Aorta (tissue), 5 donors: Measurements from ENCODE around the gene EPN2. TPM values are rescaled to one million over a fixed set of nuclear protein-coding genes. Genes with fewer than 3 reads are reported as not detected.

Experiments
- ATAC-seq: fragments of 200-7000 bp; cut with Tn5 transposase; one replicate; pipeline ENCODE4 v1.9.1; 2022; ENCODE audit warnings: moderate library complexity; ENCODE audit not compliant: low FRiP score
- DNase-seq, 2 donors: peaks; one replicate each; pipeline ENCODE4 v3.0.0-alpha.2; 2020
- H3K27ac ChIP-seq, 2 donors: one replicate each; pipeline ENCODE4 v1.5.1; 2013; ENCODE audit warnings: low read length in 2 of 2, mild to moderate bottlenecking in 2 of 2, moderate library complexity in 2 of 2, control low read depth in 1 of 2, inconsistent platforms in 1 of 2, low read depth in 1 of 2
- H3K27me3 ChIP-seq, 2 donors: one replicate each; pipeline ENCODE4 v1.6.1; 2013; ENCODE audit warnings: control low read depth in 1 of 2, low read length in 1 of 2, mild to moderate bottlenecking in 1 of 2, moderate library complexity in 1 of 2; ENCODE audit not compliant: insufficient read depth in 2 of 2, control insufficient read depth in 1 of 2
- H3K36me3 ChIP-seq, 2 donors: one replicate each; pipeline ENCODE4 v1.6.1; 2013; ENCODE audit warnings: control low read depth in 1 of 2, low read length in 1 of 2, mild to moderate bottlenecking in 1 of 2; ENCODE audit not compliant: insufficient read depth in 2 of 2, control insufficient read depth in 1 of 2
- H3K4me1 ChIP-seq, 2 donors: one replicate each; pipeline ENCODE4 v1.6.1; 2013; ENCODE audit warnings: low read length in 2 of 2, control low read depth in 1 of 2, mild to moderate bottlenecking in 1 of 2, moderate library complexity in 1 of 2; ENCODE audit not compliant: insufficient read depth in 2 of 2, control insufficient read depth in 1 of 2
- H3K4me3 ChIP-seq, 2 donors: one replicate each; pipeline ENCODE4 v1.5.1; 2013; ENCODE audit warnings: low read length in 2 of 2, control low read depth in 1 of 2, mild to moderate bottlenecking in 1 of 2
- H3K9me3 ChIP-seq: one replicate; pipeline ENCODE4 v1.6.1; 2013; ENCODE audit warnings: mild to moderate bottlenecking, low read length; ENCODE audit not compliant: control insufficient read depth
- WGBS, 2 donors: extraction: QIAGEN DNeasy Blood & Tissue Kit; methylation state at CpG; one replicate each; pipeline ENCODE4 v1.1.7; 2013; 5-methylcytosine and 5-hydroxymethylcytosine counted together
- intact Hi-C, 2 donors: fragments of 100-400 bp; cut with DNase I; formaldehyde crosslinking; loops; one replicate each; pipeline versions ENCODE4 v1.14.2 to v1.15.0; 2022
- polyA plus RNA-seq, 2 donors: library from polyadenylated mRNA; stranded (reverse); fragments of 200-250 nt; gene quantifications; one replicate each; pipeline ENCODE4 v1.2.3, GENCODE V29; 2013
- total RNA-seq, 2 donors: library from RNA; stranded (reverse); fragmentation: NEBNext Ultra II Directional; extraction: Animal tissue kit (Norgen Biotek cat#: 25700); gene quantifications; one replicate each; pipeline ENCODE4 v1.2.1, GENCODE V29; 2021
- donor health status: healthy with polysubstance abuse.
- donor health status: Bipolar disorder and iron deficiency.
- donor health status: DM: no; HTN: no; CAD: no.
- donor health status: DM: no; HTN: no; CAD: no.
- donor health status: DM: yes; HTN: yes; CAD: no.

EPN2 gene
- total and polyA plus RNA-seq, 4 donors: 8.6 to 67.7 (median 40.1) TPM

GRCh38 chr17:19362277-19363113 is 125.3 kb downstream of the EPN2 start, which contains the start of gene B9D1:
TSS of gene B9D1 (minus strand) at chr17:19362723. CDS start at chr17:19362569, 154 bp downstream.
- Histone ChIP-seq H3K27me3 (no peaks in the 10 kb centered on the region), H3K4me3 (peak within 1 kb of the TSS; percentile 41 to 51), H3K4me1 (no peaks in the 10 kb centered on the region), H3K9me3 (no peaks in the 10 kb centered on the region), H3K27ac (peak within 1 kb of the TSS in 1 of 2 donors; percentile 53), H3K36me3 (no peaks in the 10 kb centered on the region)
- ATAC-seq (peak; percentile 97), DNase-seq (peak; percentile 94 to 98)
- WGBS, 2 donors: 0 to 1% methylated on average over 79 to 83 of the region's 83 CpGs
- intact Hi-C loops: loop anchor here (1.0 to 10.0 kb wide), 7 partner anchors 85 to 404 kb away; partner anchors contain the start of gene ALDH3A2 (in 1 of the 2)

- no peak for DNase-seq
- no peaks in the 10 kb centered on the region for H3K36me3 ChIP-seq
- no peaks in the 10 kb centered on the region for H3K27me3 ChIP-seq
- 24 to 30% methylated on average over 14 of the region's 14 CpGs for WGBS, 2 donors
- H3K4me1 ChIP-seq: no peaks in the 10 kb centered on the region
- H3K9me3 ChIP-seq: no peaks in the 10 kb centered on the region
- H3K27ac ChIP-seq: no peak overlapping the region
- ATAC-seq: no peak
- no peak overlapping the region for H3K4me3 ChIP-seq
- intact Hi-C loops: loop anchor here (2.0 to 10.0 kb wide), 6 partner anchors 84 to 404 kb away; partner anchors contain the start of gene ALDH3A2 (in 1 of the 2)
Measured at GRCh38 chr17:19363114-19363438, 125.9 kb downstream of the EPN2 start.

GRCh38 chr17:19363460-19364035 is 126.4 kb downstream of the EPN2 start:
- peak; percentile 41 to 57 for DNase-seq
- 78 to 79% methylated on average over 6 of the region's 6 CpGs for WGBS, 2 donors

GRCh38 chr17:19364699-19365498 is 127.7 kb downstream of the EPN2 start:
- Histone ChIP-seq H3K27me3 (no peaks in the 10 kb centered on the region), H3K36me3 (no peaks in the 10 kb centered on the region), H3K27ac (no peak overlapping the region), H3K4me1 (no peaks in the 10 kb centered on the region), H3K4me3 (no peak overlapping the region), H3K9me3 (no peaks in the 10 kb centered on the region)
- 83% methylated on average over 14 of the region's 14 CpGs for WGBS, 2 donors
- DNase-seq: peak; percentile 40 to 62
- intact Hi-C loops: loop anchor here (5.0 to 10.0 kb wide), 6 partner anchors 37 to 397 kb away; partner anchors contain the start of gene ALDH3A2 (in 1 of the 2)
- no peak for ATAC-seq

More at GRCh38 chr17:19363460-19364035, 126.4 kb downstream of the EPN2 start:
- no peak overlapping the region for H3K27ac ChIP-seq
- no peaks in the 10 kb centered on the region for H3K9me3 ChIP-seq
- intact Hi-C loops: loop anchor here (2.0 to 10.0 kb wide), 6 partner anchors 84 to 403 kb away; partner anchors contain the start of gene ALDH3A2 (in 1 of the 2)
- no peaks in the 10 kb centered on the region for H3K36me3 ChIP-seq
- no peak for ATAC-seq
- no peaks in the 10 kb centered on the region for H3K27me3 ChIP-seq
- H3K4me3 ChIP-seq: no peak overlapping the region
- H3K4me1 ChIP-seq: no peaks in the 10 kb centered on the region

GRCh38 chr17:19365499-19365817 is 128.3 kb downstream of the EPN2 start:
- no peaks in the 10 kb centered on the region for H3K27me3 ChIP-seq
- no peak overlapping the region for H3K27ac ChIP-seq
- no peaks in the 10 kb centered on the region for H3K9me3 ChIP-seq
- H3K36me3 ChIP-seq: no peaks in the 10 kb centered on the region
- intact Hi-C loops: loop anchor here (5.0 to 10.0 kb wide), 4 partner anchors 37 to 299 kb away; partner anchors contain the start of gene ALDH3A2 (in 1 of the 2)
- ATAC-seq: no peak
- H3K4me3 ChIP-seq: no peak overlapping the region
- 84 to 91% methylated on average over 4 of the region's 4 CpGs for WGBS, 2 donors
- H3K4me1 ChIP-seq: no peaks in the 10 kb centered on the region
- no peak for DNase-seq

GRCh38 chr17:19365833-19366636 is 128.9 kb downstream of the EPN2 start:
- no peaks in the 10 kb centered on the region for H3K4me1 ChIP-seq
- H3K27me3 ChIP-seq: no peaks in the 10 kb centered on the region
- no peak overlapping the region for H3K27ac ChIP-seq
- no peak overlapping the region for H3K4me3 ChIP-seq
- ATAC-seq (no peak), DNase-seq (peak; percentile 17 to 69)
- H3K9me3 ChIP-seq: no peaks in the 10 kb centered on the region
- intact Hi-C loops: loop anchor here (5.0 to 10.0 kb wide), 4 partner anchors 36 to 299 kb away; partner anchors contain the start of gene ALDH3A2 (in 1 of the 2)
- no peaks in the 10 kb centered on the region for H3K36me3 ChIP-seq
- 90 to 91% methylated on average over 9 of the region's 9 CpGs for WGBS, 2 donors

- Histone ChIP-seq H3K9me3 (no peaks in the 10 kb centered on the region), H3K4me3 (no peak overlapping the region), H3K36me3 (no peaks in the 10 kb centered on the region), H3K27ac (no peak overlapping the region), H3K4me1 (no peaks in the 10 kb centered on the region), H3K27me3 (no peaks in the 10 kb centered on the region)
- DNase-seq (peak in 1 of 2 donors; percentile 57), ATAC-seq (no peak)
- 92% methylated on average over 5 of the region's 5 CpGs for WGBS, 2 donors
- intact Hi-C loops: loop anchor here (5.0 to 10.0 kb wide), 4 partner anchors 36 to 298 kb away; partner anchors contain the start of gene ALDH3A2 (in 1 of the 2)
Measured at GRCh38 chr17:19366637-19366972, 129.4 kb downstream of the EPN2 start.
